GM12864 (cell line): ENCODE results near the gene MYCBP2.
"Not testable (repeated sequence)": the region's sequence is repeated elsewhere in the genome, so short reads cannot be mapped to it uniquely, and the experiment has no call there.

Experiments used
- DNase-seq: peaks from one replicate; pipeline ENCODE4 v3.0.0-alpha.2; 2011; ENCODE audit warnings: low read depth
- H3K4me3 ChIP-seq: 2 replicates; pipeline ENCODE4 v1.5.1; 2011; ENCODE audit warnings: mild to moderate bottlenecking, low read depth, low read length, control low read depth
- CTCF ChIP-seq: IDR thresholded peaks from 2 replicates; pipeline ENCODE4 v1.5.1; 2011; ENCODE audit warnings: low read depth, mild to moderate bottlenecking, moderate library complexity, low read length, control low read depth, inconsistent platforms; ENCODE audit errors: missing control alignments

MYCBP2 gene

DNA sequence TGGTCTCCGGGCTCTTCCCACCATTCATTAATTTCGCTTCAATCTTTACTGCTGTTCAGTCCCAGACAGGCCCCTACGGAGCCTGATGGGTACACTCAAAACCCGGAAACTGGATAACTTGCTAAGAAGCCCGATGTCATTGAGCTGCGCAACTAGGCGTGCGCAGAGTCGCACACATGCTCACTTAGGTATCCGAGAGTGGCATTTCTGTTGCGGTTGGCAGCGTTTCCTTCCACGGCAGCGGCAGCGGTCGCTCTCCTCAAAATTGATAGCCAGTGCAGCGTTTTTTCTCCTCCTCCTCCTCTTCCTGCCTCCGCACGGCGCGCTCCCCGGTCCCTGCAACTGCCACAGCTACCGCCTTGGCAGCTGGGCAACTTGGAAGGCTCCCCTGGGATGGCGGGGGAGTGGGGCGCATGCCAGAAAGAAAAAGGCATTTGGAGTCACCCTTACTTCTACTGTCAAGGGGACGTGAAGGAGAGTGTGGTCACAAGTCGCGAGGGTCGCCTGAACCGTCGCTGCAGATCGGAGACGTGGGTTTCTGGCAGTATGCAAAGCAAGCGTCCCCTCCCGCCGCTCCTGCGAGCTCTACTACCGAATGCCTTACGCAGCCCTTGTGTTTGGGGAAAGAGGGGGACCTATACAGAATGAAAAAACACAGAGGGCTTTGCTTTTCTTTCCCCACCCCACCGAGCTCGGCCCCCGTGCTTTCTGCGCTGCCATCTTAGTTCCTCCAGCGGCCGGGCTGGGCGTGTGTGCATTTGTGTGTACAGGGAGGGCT is 2.4 kb upstream of the MYCBP2 start:
- peak overlapping the region; percentile 89 for H3K4me3 ChIP-seq
- peak; percentile 99 for DNase-seq
- TF ChIP-seq CTCF = no peak

DNA sequence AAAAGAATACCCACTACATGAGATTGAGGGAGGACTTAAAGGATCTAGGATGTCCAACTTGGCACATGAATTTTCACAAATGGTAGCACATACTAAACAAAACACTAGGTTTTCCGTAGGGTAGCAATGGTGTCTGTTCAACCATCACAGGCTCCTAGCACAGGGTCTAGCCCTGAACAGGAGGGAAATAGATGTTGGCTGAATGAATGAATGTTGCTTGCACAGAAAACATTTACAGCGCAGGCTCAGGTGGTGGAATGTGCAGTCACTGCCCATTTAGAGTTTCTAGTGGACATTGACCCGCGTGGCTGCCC is 1.9 kb upstream of the MYCBP2 start:
- TF ChIP-seq CTCF = no peak
- peak overlapping the region; percentile 89 for H3K4me3 ChIP-seq
- DNase-seq = no peak

DNA sequence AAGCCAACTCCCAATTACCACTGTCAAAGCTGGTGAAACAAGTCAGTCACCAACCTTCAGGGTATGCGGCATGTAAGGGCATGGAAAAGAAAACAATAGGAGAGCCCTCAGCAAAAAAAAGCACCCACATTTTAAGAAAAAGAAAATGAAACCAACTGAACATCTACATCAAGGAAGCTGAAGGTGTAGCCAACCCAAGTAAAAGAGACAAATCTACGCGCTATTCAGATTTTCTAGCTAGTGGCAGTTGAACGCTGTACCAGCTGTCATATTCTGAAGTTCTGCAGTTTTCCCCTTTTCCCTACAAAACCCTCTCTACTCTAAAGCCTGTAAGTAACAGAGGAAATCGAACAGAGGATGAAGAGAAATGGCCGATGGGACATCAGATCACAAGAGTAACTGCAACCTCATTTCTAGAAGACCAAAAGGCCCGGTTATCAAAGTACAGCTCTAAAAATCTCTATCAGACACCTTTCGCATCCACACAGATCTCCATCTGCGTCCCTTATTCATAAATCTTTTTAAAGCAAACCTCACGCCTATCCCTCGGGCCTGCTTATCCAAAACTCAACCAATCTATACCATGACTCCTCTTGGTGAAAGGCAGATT is 1.4 kb downstream of the MYCBP2 start:
- no peak for TF ChIP-seq CTCF
- DNase-seq = no peak
- peak overlapping the region; percentile 76 for H3K4me3 ChIP-seq

- no peak for TF ChIP-seq CTCF
- H3K4me3 ChIP-seq = peak overlapping the region; percentile 76; the same call in 1 of the 2 replicates
- DNase-seq = no peak
These were observed 3.0 kb downstream of the MYCBP2 start for GRCh38 chr13:77323858-77324257.

DNA sequence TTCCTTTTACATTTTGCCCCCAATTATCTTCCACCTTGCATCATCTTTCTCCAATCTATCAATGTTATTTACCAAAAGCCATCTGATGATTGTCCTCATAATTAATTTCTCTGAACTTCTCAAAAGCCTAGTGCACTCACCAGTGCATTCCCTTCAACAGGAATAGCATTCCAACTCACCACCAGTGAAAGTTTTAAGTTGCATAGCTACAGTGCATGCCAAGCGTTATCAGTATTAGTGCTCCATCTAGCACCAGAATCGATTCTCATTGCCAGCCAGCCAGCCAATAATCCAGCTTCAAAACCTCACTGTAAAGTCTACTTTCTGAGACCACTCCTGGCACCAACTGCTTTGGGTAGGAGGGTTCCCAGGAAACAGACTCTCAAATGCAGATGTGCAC is 7.4 kb downstream of the MYCBP2 start:
- TF ChIP-seq CTCF = no peak
- no peak for DNase-seq
- no peak overlapping the region for H3K4me3 ChIP-seq

- H3K4me3 ChIP-seq = no peak overlapping the region
- no peak for DNase-seq
- no peak for TF ChIP-seq CTCF
These were observed 8.2 kb downstream of the MYCBP2 start for GRCh38 chr13:77318741-77319140.

DNA sequence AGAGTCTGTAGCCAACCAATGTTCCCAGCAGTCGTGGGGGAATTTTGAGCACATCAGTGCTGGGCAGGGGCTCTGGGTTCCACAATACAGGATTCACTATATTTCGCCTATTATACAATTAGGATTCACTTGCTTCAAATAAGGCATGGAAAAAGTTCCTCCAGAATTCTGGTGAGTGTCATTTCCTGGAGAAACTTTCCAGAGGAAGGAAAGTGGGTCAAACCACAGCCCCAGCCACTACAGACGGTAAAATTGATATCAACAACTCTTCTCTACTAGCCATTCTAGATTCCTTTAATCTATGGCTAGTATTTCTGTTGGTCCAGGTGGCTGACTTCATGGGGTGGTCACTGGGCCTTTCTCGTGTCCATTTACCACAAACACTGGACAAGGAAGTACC is 10.5 kb downstream of the MYCBP2 start:
- no peak overlapping the region for H3K4me3 ChIP-seq
- DNase-seq = no peak
- no peak for TF ChIP-seq CTCF

DNA sequence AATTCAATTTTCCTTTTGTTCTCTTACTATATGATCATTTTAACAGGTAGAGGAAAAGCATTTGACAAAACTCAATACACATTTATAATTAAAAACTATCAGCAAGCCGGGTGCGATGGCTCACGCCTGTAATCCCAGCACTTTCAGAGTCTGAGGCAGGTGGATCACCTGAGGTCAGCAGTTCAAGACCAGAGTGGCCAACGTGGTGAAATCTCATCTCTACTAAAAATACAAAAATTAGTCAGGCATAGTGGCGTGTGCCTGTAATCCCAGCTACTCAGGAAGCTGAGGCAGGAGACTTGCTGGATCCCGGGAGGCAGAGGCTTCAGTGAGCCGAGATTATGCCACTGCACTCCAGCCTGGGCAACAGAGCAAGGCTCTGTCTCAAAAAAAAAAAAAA is 11.4 kb downstream of the MYCBP2 start:
- not testable (repeated sequence) for DNase-seq, H3K4me3 ChIP-seq
